Heart right ventricle (tissue), 16 donors: Measurements from ENCODE around the gene KTI12. TPM values are rescaled to one million over a fixed set of nuclear protein-coding genes. Genes with fewer than 3 reads are reported as not detected.

Experiments
- ATAC-seq, 8 donors: fragments of 200-7000 bp; cut with Tn5 transposase; one replicate each; pipeline ENCODE4 v1.9.1; 2020; ENCODE audit warnings: mild to moderate bottlenecking in 8 of 8, moderate library complexity in 8 of 8, moderate number of reproducible peaks in 1 of 8
- DNase-seq, 2 donors: peaks; one replicate each; pipeline ENCODE4 v3.0.0-alpha.2; 2020
- H3K27ac ChIP-seq, 10 donors: fragments of 200-600 bp; sonication (generic) in 2 of 10; one replicate each; pipeline versions ENCODE4 v1.5.0 to v1.8.0; 2020 to 2022; ENCODE audit warnings: mild to moderate bottlenecking in 3 of 10
- H3K27me3 ChIP-seq, 7 donors: fragments of 200-600 bp; one replicate each; pipeline ENCODE4 v1.8.0; 2021 to 2022; ENCODE audit warnings: mild to moderate bottlenecking in 2 of 7
- H3K36me3 ChIP-seq, 9 donors: fragments of 200-600 bp; sonication (generic) in 1 of 9; one replicate each; pipeline versions ENCODE4 v1.5.0 to v1.8.0; 2020 to 2022; ENCODE audit warnings: mild to moderate bottlenecking in 2 of 9
- H3K4me1 ChIP-seq, 9 donors: fragments of 200-600 bp; sonication (generic) in 1 of 9; one replicate each; pipeline versions ENCODE4 v1.5.0 to v1.8.0; 2020 to 2022; ENCODE audit warnings: mild to moderate bottlenecking in 4 of 9
- H3K4me3 ChIP-seq, 10 donors: fragments of 200-600 bp; sonication (generic) in 2 of 10; one replicate each; pipeline versions ENCODE4 v1.5.0 to v1.8.0; 2020 to 2022; ENCODE audit warnings: mild to moderate bottlenecking in 7 of 10, moderate library complexity in 2 of 10
- H3K9me3 ChIP-seq, 11 donors: fragments of 200-600 bp in 10 of 11; sonication (generic) in 2 of 11; one replicate each; pipeline versions ENCODE4 v1.5.0 to v1.8.0; 2013 to 2022; ENCODE audit warnings: mild to moderate bottlenecking in 2 of 11, control low read depth in 1 of 11, moderate library complexity in 1 of 11
- WGBS, 2 donors: extraction: QIAGEN DNeasy Blood & Tissue Kit; methylation state at CpG; one replicate each; pipeline ENCODE4 v1.1.7; 2013; ENCODE audit warnings: inconsistent platforms in 1 of 2; 5-methylcytosine and 5-hydroxymethylcytosine counted together
- intact Hi-C, 10 donors: fragments of 100-400 bp; cut with DNase I; formaldehyde crosslinking; loops; one replicate each; pipeline versions ENCODE4 v1.11.1 to v1.14.2; 2022
- polyA plus RNA-seq, 2 donors: library from polyadenylated mRNA; stranded (reverse); fragments of 200-250 nt; gene quantifications; one replicate each; pipeline ENCODE4 v1.2.3, GENCODE V29; 2013
- total RNA-seq, 10 donors: library from RNA; stranded (reverse); fragmentation: NEBNext Ultra II Directional in 3 of 10; extraction: Animal tissue kit (Norgen Biotek cat#: 25700) in 3 of 10; gene quantifications; one replicate each; pipeline versions ENCODE4 v1.2.1 to v1.2.4, GENCODE V29; 2021 to 2023
- TF ChIP-seq, protein P1 (sequence below), 9 donors: fragments of 200-600 bp; sonication (generic) in 2 of 9; IDR thresholded peaks; one replicate each; pipeline versions ENCODE4 v1.5.0 to v1.8.0; 2021 to 2022; ENCODE audit warnings: antibody characterized with exemption in 9 of 9, mild to moderate bottlenecking in 5 of 9, moderate library complexity in 1 of 9
- donor health status: Arrhythmogenic right ventricular cardiomyopathy.
- donor health status: ischemic (EF 13 %, LVEDD 7.1; RV severe dilation, severe dysfunction).
- donor health status: healthy with polysubstance abuse.
- donor health status: DM: no; HTN: yes; CAD: no.
- donor health status: DM: no; HTN: no; CAD: no.
- donor health status: ischemic (EF 25% LVEDD 6.9; RV normal size, moderate dysfunction).
- donor health status: ischemic (EF 25% LVEDD 5.7; RV mildly dilated, moderate dysfunction).
- donor health status: healthy.
- donor health status: DM: yes; HTN: yes; CAD: no.
- donor health status: Ischemic cardiomyopathy.
- donor health status: ischemic (EF 35%, LVEDD 5.7; RV mildly dilated, moderate dysfunction).
- donor health status: nonischemic (EF 11% LVEDD 7.7; RV severe dilation, severe dysfunction).
- donor health status: DM: yes; HTN: yes; CAD: no.
- donor health status: PGD.
- donor health status: ischemic (EF 29% LVEDD 5.4; RV normal size, mild dysfunction).
- donor health status: nonischemic (EF 23%, LVEDD 6.1; RV moderate dilation, normal function).

Gene KTI12
- total and polyA plus RNA-seq, 12 donors = 1.9 to 7.5 (median 3.5) TPM

DNA sequence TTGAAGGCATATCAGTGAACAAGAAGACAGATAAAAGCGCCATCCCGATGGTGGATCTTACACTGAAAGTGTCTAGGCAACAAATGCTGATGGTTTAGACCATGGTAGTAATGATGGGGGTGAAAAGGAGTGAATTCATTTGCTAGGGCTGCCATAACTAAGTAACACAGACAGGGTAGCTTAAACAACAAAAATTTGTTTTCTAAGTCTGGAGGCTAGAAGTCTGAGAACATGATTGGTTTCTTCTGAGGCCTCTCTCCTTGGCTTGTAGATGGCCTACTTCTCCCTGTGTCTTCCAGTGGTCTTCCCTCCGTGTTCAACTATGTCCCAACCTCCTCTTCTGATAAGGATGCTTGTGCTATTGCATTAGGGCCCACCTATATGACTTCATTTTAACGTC is 29.7 kb downstream of the KTI12 start:
- Histone ChIP-seq H3K36me3 (no peaks in the 10 kb centered on the region), H3K4me1 (no peaks in the 10 kb centered on the region), H3K27me3 (peaks cover 0 to 60% (median 48%) of the 10 kb centered on the region in 7 donors), H3K27ac (no peak overlapping the region), H3K9me3 (no peaks in the 10 kb centered on the region), H3K4me3 (no peak overlapping the region)
- no peak for ATAC-seq
- no peak for DNase-seq
- intact Hi-C loops = loop anchor here in 8 of 10 donors (2.0 to 10.0 kb wide), 3 partner anchors 107 to 369 kb away; no protein-coding TSS in a partner anchor
- TF ChIP-seq, protein P1, sequence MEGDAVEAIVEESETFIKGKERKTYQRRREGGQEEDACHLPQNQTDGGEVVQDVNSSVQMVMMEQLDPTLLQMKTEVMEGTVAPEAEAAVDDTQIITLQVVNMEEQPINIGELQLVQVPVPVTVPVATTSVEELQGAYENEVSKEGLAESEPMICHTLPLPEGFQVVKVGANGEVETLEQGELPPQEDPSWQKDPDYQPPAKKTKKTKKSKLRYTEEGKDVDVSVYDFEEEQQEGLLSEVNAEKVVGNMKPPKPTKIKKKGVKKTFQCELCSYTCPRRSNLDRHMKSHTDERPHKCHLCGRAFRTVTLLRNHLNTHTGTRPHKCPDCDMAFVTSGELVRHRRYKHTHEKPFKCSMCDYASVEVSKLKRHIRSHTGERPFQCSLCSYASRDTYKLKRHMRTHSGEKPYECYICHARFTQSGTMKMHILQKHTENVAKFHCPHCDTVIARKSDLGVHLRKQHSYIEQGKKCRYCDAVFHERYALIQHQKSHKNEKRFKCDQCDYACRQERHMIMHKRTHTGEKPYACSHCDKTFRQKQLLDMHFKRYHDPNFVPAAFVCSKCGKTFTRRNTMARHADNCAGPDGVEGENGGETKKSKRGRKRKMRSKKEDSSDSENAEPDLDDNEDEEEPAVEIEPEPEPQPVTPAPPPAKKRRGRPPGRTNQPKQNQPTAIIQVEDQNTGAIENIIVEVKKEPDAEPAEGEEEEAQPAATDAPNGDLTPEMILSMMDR (IDR thresholded peaks at IDR 0.05) = no peak
- 50 to 55% methylated on average over 4 of the region's 4 CpGs for WGBS, 2 donors

DNA sequence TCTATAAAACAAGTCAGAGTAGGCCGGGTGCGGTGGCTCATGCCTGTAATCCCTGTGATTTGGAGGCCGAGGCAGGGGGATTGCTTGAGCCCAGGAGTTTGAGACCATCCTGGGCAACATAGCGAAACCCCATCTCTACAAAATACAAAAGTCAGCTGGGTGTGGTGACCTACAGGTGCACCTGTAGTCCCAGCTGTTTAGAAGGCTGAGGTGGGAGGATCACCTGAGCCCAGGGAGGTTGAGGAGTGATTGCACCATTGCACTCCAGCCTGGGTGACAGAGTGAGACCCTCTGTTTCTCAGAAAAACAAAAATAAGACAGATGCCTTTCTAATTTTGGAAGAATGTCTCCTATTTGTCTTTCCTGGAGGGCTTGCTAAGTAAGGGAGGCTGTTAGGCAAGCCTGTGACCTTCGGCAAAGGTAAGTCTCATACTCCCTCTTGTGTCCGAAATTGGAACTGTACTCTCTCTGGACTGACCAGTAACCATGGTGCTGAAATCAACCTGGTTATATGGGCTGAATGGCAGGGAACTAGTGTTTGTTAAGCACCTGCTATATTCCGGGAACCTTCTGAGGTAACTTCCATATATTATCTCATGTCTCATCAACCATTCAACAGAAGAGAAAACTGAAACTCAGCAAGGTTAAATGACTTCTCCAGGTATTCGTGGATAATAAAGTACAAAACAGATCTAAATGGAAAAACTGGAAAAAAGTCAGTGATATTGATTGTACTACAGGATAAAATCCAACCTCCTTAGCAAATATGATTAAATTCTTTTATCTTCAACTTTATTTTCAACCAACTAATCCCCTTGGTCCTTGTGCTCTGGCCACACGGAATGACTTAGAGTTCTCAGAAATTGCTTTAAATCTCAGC is 31.3 kb downstream of the KTI12 start:
- intact Hi-C loops = loop anchor here in 9 of 10 donors (1.0 to 10.0 kb wide), 4 partner anchors 105 to 367 kb away; no protein-coding TSS in a partner anchor
- TF ChIP-seq, protein P1 (IDR thresholded peaks at IDR 0.05) = peak; percentile 59 to 97 (median 89)
- Histone ChIP-seq H3K27me3 (peaks cover 0 to 46% (median 35%) of the 10 kb centered on the region in 7 donors), H3K27ac (no peak overlapping the region), H3K4me1 (no peaks in the 10 kb centered on the region), H3K4me3 (no peak overlapping the region), H3K36me3 (no peaks in the 10 kb centered on the region), H3K9me3 (no peaks in the 10 kb centered on the region)
- DNase-seq (peak in 1 of 2 donors; percentile 80), ATAC-seq (peak; percentile 67 to 92 (median 86))
- 48 to 52% methylated on average over 9 of the region's 9 CpGs for WGBS, 2 donors

DNA sequence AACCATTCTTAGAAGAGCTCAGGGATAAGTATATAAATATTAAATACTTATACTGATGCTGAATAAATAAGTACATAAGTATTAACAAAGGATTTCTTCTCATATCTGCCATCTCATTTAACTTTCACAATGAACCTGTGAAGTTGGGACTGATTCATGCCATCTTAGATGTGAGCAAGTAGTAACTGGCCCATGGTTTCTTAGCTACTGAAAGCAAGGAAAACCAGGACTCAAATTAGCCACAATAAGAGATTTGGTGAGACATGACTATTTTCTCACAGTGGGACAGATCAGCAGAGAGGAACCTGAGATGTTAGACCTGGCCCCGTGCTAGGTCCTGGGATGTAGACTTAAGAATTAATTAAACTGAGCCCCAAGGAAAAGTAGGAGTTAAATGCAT is 34.9 kb downstream of the KTI12 start:
- WGBS, 2 donors = 83 to 96% methylated on average over 1 of the region's 1 CpG

DNA sequence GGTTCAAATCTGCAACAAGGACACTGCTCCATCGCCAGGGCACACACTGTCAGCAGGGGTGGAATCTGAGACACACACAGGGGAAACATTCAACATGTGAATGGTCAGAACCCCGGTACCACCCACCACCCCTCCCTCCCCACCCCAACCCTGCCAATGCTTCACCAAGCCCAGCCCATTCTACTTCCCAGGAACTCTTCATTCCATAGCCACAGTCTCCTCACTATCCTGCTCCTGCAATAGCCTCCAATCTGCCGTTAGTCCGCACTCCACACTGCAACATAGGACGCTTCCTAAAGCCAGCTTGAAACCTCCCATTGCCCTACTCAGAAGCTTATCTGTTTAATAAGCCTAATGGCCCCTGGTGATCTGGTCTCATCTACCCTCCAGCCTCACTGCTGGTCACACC is 35.6 kb downstream of the KTI12 start:
- H3K4me3 ChIP-seq = no peak overlapping the region
- H3K9me3 ChIP-seq = no peaks in the 10 kb centered on the region
- 41% methylated on average over 5 of the region's 5 CpGs for WGBS, 2 donors
- no peak for ATAC-seq
- H3K36me3 ChIP-seq = no peaks in the 10 kb centered on the region
- peaks cover 0 to 32% (median 17%) of the 10 kb centered on the region in 7 donors for H3K27me3 ChIP-seq
- intact Hi-C loops = loop anchor here in 1 of 10 donors (5.0 kb wide), 1 partner anchor 96 kb away; no protein-coding TSS in a partner anchor
- TF ChIP-seq, protein P1 (IDR thresholded peaks at IDR 0.05) = no peak
- no peak overlapping the region for H3K27ac ChIP-seq
- H3K4me1 ChIP-seq = no peaks in the 10 kb centered on the region
- no peak for DNase-seq

More for the DNA sequence above, 34.9 kb downstream of the KTI12 start:
- H3K36me3 ChIP-seq = no peaks in the 10 kb centered on the region
- no peak overlapping the region for H3K4me3 ChIP-seq
- TF ChIP-seq, protein P1 (IDR thresholded peaks at IDR 0.05) = no peak
- DNase-seq (no peak), ATAC-seq (no peak)
- H3K27ac ChIP-seq = no peak overlapping the region
- H3K4me1 ChIP-seq = no peaks in the 10 kb centered on the region
- H3K9me3 ChIP-seq = no peaks in the 10 kb centered on the region
- intact Hi-C loops = loop anchor here in 1 of 10 donors (5.0 kb wide), 1 partner anchor 96 kb away; no protein-coding TSS in a partner anchor
- H3K27me3 ChIP-seq = peaks cover 0 to 29% (median 14%) of the 10 kb centered on the region in 7 donors
